ENCODE results near the gene FAM107A.
"Not testable (repeated sequence)": the region's sequence is repeated elsewhere in the genome, so short reads cannot be mapped to it uniquely, and the experiment has no call there.

Gene FAM107A

GRCh38 chr3:58535531-58536500 is 41.4 kb downstream of the FAM107A start:
- peak; percentile 26 for DNase-seq

GRCh38 chr3:58534592-58535494 is 42.3 kb downstream of the FAM107A start:
- no peak for DNase-seq

GRCh38 chr3:58532794-58533220 is 44.4 kb downstream of the FAM107A start:
- peak; percentile 76 for DNase-seq

GRCh38 chr3:58531956-58532355 is 45.2 kb downstream of the FAM107A start:
- DNase-seq = peak; percentile 45

GRCh38 chr3:58531555-58531954 is 45.6 kb downstream of the FAM107A start:
- DNase-seq = no peak

GRCh38 chr3:58530354-58530865 is 46.8 kb downstream of the FAM107A start:
- DNase-seq = no peak

- DNase-seq = peak; percentile 56
Observed at GRCh38 chr3:58529516-58530353, 47.5 kb downstream of the FAM107A start.

- DNase-seq = peak; percentile 82
Observed at GRCh38 chr3:58528629-58529028, 48.6 kb downstream of the FAM107A start.

GRCh38 chr3:58527440-58527839 is 49.8 kb downstream of the FAM107A start:
- DNase-seq = not testable (repeated sequence)

GRCh38 chr3:58526515-58526957 is 50.7 kb downstream of the FAM107A start:
- DNase-seq = peak; percentile 86

- peak; percentile 13 for DNase-seq
Observed at GRCh38 chr3:58524326-58524888, 52.8 kb downstream of the FAM107A start.

- DNase-seq = peak; percentile 4
Observed at GRCh38 chr3:58522759-58523425, 54.3 kb downstream of the FAM107A start.

- peak; percentile 71 for DNase-seq
Observed at GRCh38 chr3:58521917-58522631, 55.1 kb downstream of the FAM107A start.

GRCh38 chr3:58521336-58521670 is 55.9 kb downstream of the FAM107A start:
- no peak for DNase-seq

GRCh38 chr3:58520403-58521335 is 56.5 kb downstream of the FAM107A start:
- DNase-seq = peak; percentile 93

- peak; percentile 47 for DNase-seq
Observed at GRCh38 chr3:58519668-58520402, 57.4 kb downstream of the FAM107A start.

GRCh38 chr3:58518291-58518789 is 58.9 kb downstream of the FAM107A start:
- DNase-seq = peak; percentile 90

GRCh38 chr3:58514405-58514804 is 62.8 kb downstream of the FAM107A start:
- peak; percentile 46 for DNase-seq

Measured in NCI-H69 (cell line).